Measurements from ENCODE around the gene PNRC2. TPM values are rescaled to one million over a fixed set of nuclear protein-coding genes. Genes with fewer than 3 reads are reported as not detected.
A peak's percentile ranks its signal among the peaks of the same experiment; 100 is the strongest.

The PNRC2 gene
- total RNA-seq (2021) (133 to 166 TPM (median 153 TPM) in 3 replicates), Bru-seq, nascent RNA (percentile 99 among the genes with signal in this experiment)
- long read RNA-seq, experiment 1, transcript PNRC2-202 (3 exons, 814 nt) = minor isoform, 22 of 572 reads
- long read RNA-seq, experiment 1, transcript PNRC2-204 (2 exons, 171 nt) = minor isoform, 14 of 572 reads
- long read RNA-seq, experiment 1, transcript PNRC2-201 (3 exons, 2,416 nt) = major isoform, 491 of 572 reads
- long read RNA-seq, experiment 1, partial matches to known transcripts = 0 of 572 reads
- long read RNA-seq, experiment 1, other reads (novel, unspliced or antisense) = 43 of 572 reads
- long read RNA-seq, experiment 2, transcript PNRC2-202 (3 exons, 814 nt) = minor isoform, 11 of 199 reads
- long read RNA-seq, experiment 2, transcript PNRC2-204 (2 exons, 171 nt) = minor isoform, 17 of 199 reads
- long read RNA-seq, experiment 2, transcript PNRC2-201 (3 exons, 2,416 nt) = major isoform, 95 of 199 reads
- long read RNA-seq, experiment 2, partial matches to known transcripts = 72 of 199 reads
- long read RNA-seq, experiment 2, other reads (novel, unspliced or antisense) = 4 of 199 reads
- long read RNA-seq, experiment 3, transcript PNRC2-204 (2 exons, 171 nt) = minor isoform, 5 of 439 reads
- long read RNA-seq, experiment 3, transcript PNRC2-202 (3 exons, 814 nt) = minor isoform, 21 of 439 reads
- long read RNA-seq, experiment 3, transcript PNRC2-201 (3 exons, 2,416 nt) = major isoform, 384 of 439 reads
- long read RNA-seq, experiment 3, partial matches to known transcripts = 20 of 439 reads
- long read RNA-seq, experiment 3, other reads (novel, unspliced or antisense) = 6 of 439 reads

DNA sequence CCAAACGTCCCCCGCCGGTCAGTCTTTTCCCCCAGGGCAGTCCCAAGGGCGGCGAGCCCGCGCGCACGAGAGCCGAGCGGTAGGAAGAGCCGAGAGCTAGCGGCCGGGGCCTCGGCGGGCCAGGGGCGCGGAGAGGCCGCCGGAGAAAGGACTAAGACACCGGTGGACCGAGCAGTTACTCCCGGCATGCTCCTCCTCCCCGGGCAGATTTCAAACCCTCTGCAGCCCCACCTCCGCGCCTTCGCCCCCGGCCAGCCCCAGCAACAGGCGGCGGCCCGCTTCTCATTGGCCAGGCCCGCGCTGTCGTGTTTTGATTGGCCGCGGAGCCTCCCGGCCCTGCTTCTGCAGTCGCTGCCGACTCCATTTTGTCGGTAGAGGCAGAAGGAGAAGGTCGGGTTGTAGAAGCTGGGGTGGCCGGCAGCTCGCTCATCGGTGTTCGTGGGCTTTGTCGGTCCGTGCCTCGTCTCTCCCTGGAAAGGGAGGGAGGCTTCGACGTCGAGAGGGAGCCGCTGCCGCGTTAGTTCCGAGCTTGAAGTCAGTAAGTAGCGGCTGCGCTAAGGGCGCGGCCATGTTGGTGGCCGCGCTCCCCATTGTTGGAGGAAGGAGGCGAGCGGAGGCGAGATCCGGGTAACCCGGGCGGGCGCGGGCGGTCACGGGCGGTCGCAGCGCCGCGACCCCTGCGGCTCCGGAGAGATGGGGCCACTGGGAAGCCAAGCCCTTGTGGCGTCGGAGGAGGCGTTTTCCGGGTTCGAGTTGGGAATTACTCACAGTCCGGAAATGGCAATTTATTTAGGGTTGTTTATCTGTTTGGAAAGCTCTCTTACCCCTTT is at the start of gene PNRC2:
Gene PNRC2, plus strand, starts transcription at position 368 of the 830 bp plus-strand sequence. CDS start 1,630 bp downstream, outside the sequence.
- Mint-ChIP-seq H3K27ac (peak within 1 kb of the TSS; percentile 100), H3K27me3 (ENCODE audit: low read depth) (no peaks in the 10 kb centered on the region), H3K4me3 (peak within 1 kb of the TSS; percentile 88), H3K36me3 (peaks cover 23% of the 10 kb centered on the region), H3K9me3 (no peaks in the 10 kb centered on the region), H3K4me1 (peaks cover 42% of the 10 kb centered on the region)
- ChIA-PET POLR2A (interaction anchor here (0.6 to 1.4 kb wide), 6 partner anchors 21 to 191 kb away, joined by 3 to 4 read pairs (median 4); partner anchors contain the start of gene SRSF10), CTCF (interaction anchor here (1.0 to 1.4 kb wide), 3 partner anchors 11 to 190 kb away, joined by 4 to 5 read pairs (median 4); no protein-coding TSS in a partner anchor)
- peak; percentile 97 for DNase-seq (ENCODE audit: low spot score)
- ATAC-seq = peak; percentile 91
- TF ChIP-seq, protein P1, sequence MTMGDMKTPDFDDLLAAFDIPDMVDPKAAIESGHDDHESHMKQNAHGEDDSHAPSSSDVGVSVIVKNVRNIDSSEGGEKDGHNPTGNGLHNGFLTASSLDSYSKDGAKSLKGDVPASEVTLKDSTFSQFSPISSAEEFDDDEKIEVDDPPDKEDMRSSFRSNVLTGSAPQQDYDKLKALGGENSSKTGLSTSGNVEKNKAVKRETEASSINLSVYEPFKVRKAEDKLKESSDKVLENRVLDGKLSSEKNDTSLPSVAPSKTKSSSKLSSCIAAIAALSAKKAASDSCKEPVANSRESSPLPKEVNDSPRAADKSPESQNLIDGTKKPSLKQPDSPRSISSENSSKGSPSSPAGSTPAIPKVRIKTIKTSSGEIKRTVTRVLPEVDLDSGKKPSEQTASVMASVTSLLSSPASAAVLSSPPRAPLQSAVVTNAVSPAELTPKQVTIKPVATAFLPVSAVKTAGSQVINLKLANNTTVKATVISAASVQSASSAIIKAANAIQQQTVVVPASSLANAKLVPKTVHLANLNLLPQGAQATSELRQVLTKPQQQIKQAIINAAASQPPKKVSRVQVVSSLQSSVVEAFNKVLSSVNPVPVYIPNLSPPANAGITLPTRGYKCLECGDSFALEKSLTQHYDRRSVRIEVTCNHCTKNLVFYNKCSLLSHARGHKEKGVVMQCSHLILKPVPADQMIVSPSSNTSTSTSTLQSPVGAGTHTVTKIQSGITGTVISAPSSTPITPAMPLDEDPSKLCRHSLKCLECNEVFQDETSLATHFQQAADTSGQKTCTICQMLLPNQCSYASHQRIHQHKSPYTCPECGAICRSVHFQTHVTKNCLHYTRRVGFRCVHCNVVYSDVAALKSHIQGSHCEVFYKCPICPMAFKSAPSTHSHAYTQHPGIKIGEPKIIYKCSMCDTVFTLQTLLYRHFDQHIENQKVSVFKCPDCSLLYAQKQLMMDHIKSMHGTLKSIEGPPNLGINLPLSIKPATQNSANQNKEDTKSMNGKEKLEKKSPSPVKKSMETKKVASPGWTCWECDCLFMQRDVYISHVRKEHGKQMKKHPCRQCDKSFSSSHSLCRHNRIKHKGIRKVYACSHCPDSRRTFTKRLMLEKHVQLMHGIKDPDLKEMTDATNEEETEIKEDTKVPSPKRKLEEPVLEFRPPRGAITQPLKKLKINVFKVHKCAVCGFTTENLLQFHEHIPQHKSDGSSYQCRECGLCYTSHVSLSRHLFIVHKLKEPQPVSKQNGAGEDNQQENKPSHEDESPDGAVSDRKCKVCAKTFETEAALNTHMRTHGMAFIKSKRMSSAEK (CRISPR knock-in tag; IDR thresholded peaks at IDR 0.05; ENCODE audit: borderline replicate concordance) = no peak
- 0 out of 2 replicates have a peak, but pooled peaks have one; percentile 46 for TF ChIP-seq NFATC4 (CRISPR knock-in tag; IDR thresholded peaks at IDR 0.05)
- TF ChIP-seq NFE2L1 (CRISPR knock-in tag; IDR thresholded peaks at IDR 0.05) = peak; percentile 46; the same call in 1 of the 2 replicates
- TF ChIP-seq E2F5 (CRISPR knock-in tag; IDR thresholded peaks at IDR 0.05) = peak; percentile 80
- TF ChIP-seq, protein P2, sequence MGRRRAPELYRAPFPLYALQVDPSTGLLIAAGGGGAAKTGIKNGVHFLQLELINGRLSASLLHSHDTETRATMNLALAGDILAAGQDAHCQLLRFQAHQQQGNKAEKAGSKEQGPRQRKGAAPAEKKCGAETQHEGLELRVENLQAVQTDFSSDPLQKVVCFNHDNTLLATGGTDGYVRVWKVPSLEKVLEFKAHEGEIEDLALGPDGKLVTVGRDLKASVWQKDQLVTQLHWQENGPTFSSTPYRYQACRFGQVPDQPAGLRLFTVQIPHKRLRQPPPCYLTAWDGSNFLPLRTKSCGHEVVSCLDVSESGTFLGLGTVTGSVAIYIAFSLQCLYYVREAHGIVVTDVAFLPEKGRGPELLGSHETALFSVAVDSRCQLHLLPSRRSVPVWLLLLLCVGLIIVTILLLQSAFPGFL (CRISPR knock-in tag; IDR thresholded peaks at IDR 0.05; ENCODE audit: borderline replicate concordance) = no peak
- TF ChIP-seq MYBL2 (CRISPR knock-in tag; IDR thresholded peaks at IDR 0.05) = peak; percentile 98
- TF ChIP-seq, protein P3, sequence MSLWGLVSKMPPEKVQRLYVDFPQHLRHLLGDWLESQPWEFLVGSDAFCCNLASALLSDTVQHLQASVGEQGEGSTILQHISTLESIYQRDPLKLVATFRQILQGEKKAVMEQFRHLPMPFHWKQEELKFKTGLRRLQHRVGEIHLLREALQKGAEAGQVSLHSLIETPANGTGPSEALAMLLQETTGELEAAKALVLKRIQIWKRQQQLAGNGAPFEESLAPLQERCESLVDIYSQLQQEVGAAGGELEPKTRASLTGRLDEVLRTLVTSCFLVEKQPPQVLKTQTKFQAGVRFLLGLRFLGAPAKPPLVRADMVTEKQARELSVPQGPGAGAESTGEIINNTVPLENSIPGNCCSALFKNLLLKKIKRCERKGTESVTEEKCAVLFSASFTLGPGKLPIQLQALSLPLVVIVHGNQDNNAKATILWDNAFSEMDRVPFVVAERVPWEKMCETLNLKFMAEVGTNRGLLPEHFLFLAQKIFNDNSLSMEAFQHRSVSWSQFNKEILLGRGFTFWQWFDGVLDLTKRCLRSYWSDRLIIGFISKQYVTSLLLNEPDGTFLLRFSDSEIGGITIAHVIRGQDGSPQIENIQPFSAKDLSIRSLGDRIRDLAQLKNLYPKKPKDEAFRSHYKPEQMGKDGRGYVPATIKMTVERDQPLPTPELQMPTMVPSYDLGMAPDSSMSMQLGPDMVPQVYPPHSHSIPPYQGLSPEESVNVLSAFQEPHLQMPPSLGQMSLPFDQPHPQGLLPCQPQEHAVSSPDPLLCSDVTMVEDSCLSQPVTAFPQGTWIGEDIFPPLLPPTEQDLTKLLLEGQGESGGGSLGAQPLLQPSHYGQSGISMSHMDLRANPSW (CRISPR knock-in tag; conservative IDR thresholded peaks at IDR 0.05; ENCODE audit: low read depth) = no peak
- TF ChIP-seq ATF1 (CRISPR knock-in tag; IDR thresholded peaks at IDR 0.05) = no peak
- peak; percentile 57 for TF ChIP-seq FOXK1 (CRISPR knock-in tag; IDR thresholded peaks at IDR 0.05)
- TF ChIP-seq, protein P4, sequence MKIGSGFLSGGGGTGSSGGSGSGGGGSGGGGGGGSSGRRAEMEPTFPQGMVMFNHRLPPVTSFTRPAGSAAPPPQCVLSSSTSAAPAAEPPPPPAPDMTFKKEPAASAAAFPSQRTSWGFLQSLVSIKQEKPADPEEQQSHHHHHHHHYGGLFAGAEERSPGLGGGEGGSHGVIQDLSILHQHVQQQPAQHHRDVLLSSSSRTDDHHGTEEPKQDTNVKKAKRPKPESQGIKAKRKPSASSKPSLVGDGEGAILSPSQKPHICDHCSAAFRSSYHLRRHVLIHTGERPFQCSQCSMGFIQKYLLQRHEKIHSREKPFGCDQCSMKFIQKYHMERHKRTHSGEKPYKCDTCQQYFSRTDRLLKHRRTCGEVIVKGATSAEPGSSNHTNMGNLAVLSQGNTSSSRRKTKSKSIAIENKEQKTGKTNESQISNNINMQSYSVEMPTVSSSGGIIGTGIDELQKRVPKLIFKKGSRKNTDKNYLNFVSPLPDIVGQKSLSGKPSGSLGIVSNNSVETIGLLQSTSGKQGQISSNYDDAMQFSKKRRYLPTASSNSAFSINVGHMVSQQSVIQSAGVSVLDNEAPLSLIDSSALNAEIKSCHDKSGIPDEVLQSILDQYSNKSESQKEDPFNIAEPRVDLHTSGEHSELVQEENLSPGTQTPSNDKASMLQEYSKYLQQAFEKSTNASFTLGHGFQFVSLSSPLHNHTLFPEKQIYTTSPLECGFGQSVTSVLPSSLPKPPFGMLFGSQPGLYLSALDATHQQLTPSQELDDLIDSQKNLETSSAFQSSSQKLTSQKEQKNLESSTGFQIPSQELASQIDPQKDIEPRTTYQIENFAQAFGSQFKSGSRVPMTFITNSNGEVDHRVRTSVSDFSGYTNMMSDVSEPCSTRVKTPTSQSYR (CRISPR knock-in tag; IDR thresholded peaks at IDR 0.05) = 0 out of 2 replicates have a peak, but pooled peaks have one; percentile 1
- TF ChIP-seq ZNF423 (CRISPR knock-in tag; IDR thresholded peaks at IDR 0.05) = no peak
- TF ChIP-seq AR (CRISPR knock-in tag; IDR thresholded peaks at IDR 0.05) = no peak
- no peak for TF ChIP-seq NR3C1 (CRISPR knock-in tag; conservative IDR thresholded peaks at IDR 0.05; ENCODE audit: low read depth)
- peak; percentile 83 for TF ChIP-seq NFYB (CRISPR knock-in tag; conservative IDR thresholded peaks at IDR 0.05; ENCODE audit: low read depth)
- no peak for TF ChIP-seq RORB (CRISPR knock-in tag; IDR thresholded peaks at IDR 0.05)
- no peak for TF ChIP-seq MLX (CRISPR knock-in tag; IDR thresholded peaks at IDR 0.05)
- TF ChIP-seq IRF2 (CRISPR knock-in tag; IDR thresholded peaks at IDR 0.05; ENCODE audit: borderline replicate concordance, low read depth) = no peak
